NCI-H1436 treated with DMSO at 0.1 percent for 48 hours (cell line): Measurements from ENCODE around the gene ARAP1.

ENCODE experiments used
- DNase-seq: peaks from one replicate; lab custom pipeline; 2025; lab: John Stamatoyannopoulos, UW

Gene ARAP1

GRCh38 chr11:72724851-72725723, 27.1 kb downstream of the ARAP1 start:
- DNase-seq, result peak; percentile 51

DNA sequence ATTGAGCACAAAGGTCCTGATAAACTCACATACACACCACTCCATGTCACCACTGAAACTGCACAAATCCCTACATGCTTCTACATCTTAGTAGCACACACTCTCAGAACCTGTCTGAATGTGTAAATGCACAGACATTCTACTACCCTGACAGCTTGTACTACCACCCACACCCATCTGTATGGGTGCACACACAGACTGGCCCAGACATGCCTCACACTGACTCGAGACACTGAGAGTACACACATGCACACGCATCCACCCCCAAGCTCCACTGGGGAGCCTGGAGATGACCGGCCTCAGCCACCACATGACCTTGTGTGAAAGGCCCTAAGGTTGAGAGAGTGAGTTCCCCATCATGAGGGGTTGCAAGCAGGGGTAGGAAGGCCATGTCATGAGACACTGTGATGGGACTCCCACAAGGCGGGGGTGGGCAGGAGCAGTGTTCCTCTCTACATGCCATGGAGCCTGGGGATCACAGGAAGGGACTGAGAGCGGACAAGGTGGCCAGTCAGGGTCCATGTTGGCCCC, 28.1 kb downstream of the ARAP1 start:
- DNase-seq, result no peak

DNA sequence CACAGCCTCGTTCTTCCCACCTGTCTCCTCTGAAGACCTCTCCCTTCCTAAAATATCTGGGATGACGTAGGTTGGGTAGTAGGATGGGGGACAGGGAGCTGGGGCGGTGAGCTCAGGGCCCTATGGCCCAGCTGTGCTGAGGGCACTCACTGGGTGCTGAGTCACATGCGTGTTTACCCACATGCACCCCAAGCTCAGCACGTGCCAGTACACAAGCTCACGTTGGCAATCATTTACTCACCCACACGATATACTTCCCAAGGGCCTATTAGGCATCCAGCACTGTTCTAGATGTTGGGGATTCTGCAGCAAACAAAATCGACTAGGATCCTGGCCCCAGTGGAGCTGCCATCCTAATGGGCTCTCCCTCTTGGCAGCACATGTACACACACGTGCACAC, 28.7 kb downstream of the ARAP1 start:
- no peak for DNase-seq

GRCh38 chr11:72722050-72722748, 30.0 kb downstream of the ARAP1 start:
- peak; percentile 38 for DNase-seq

DNA sequence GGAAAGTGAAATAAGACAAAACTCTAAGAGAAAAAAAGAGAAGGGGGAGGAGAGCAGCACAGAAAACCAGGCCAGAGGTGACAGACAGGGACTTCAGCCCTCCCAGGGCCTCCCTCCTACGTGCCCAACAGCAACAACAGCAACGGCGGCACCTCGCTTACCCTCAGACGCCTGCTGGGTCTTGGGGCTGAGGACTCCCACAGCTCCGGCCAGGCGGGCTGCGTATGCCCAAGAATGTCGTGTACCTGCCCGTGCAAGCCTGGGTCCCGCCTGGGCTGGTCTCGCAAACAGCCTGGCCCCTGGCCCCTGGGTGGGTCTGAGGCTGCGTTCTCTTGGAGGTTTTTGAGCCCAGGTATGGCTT, 30.5 kb downstream of the ARAP1 start:
- DNase-seq, result no peak

DNA sequence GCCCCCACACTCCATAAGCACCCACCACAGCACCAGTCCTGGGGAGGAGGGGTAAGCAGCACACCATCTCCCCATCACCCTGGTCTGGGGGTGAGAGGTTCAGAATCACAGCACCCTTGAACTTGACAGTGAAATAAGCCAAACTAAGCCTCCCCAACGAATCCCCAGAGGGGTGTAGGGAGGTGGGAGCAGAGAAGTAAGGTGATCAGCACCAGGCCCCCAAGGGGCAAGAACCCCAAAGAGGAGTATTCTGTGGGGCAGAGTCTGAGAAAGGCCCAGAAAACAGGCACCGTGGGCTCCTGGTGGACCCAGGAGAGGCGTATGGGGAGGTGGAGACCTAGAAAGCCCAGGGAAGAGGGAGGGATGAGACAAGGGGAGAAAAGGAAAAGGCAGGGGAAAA, 30.9 kb downstream of the ARAP1 start:
- no peak for DNase-seq

- no peak for DNase-seq
Observed at GRCh38 chr11:72720784-72721183, 31.4 kb downstream of the ARAP1 start.

DNA sequence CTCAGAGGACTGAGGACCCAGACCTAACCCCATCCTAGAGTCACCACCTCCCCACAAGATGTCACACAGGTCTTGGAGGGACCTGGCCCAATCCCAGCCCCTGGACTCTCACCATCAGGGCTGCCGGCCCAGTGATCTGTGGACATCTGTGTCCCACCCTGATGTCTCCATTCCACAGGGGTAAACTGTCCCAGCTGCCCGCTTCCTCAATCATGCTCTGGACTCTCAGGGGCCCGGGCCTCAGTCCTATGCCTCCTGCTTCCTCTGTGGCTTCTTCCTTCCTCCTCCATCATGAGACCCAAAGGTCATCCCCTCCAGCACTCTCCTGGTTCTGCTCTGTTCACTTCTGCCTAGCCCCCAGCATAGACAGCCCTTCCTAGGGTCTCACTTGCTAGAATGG, 32.2 kb downstream of the ARAP1 start:
- DNase-seq, result no peak

GRCh38 chr11:72719551-72719950, 32.7 kb downstream of the ARAP1 start:
- no peak for DNase-seq

DNA sequence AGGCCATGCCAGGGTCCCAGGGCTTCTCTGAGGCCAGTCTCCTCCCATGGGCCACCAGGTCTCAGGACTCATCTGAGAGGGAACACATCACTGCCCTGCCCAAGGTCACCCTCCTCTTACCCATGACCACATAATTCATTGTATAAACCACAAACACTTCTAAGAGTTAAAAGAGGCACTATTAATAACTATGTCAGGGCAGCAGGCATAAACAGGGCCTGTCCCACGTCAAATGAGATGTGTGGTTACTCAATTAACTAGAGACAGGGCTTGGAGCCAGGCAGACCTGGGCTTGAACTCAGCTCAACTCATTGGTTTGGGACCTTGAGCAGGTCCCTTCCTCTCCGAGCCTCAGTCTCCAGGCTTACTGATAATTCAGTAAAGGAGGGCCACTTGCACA, 33.1 kb downstream of the ARAP1 start:
- DNase-seq, result no peak

- DNase-seq, result no peak
Observed at GRCh38 chr11:72718101-72718501, 34.1 kb downstream of the ARAP1 start.

GRCh38 chr11:72716788-72717435, 35.3 kb downstream of the ARAP1 start:
- no peak for DNase-seq

DNA sequence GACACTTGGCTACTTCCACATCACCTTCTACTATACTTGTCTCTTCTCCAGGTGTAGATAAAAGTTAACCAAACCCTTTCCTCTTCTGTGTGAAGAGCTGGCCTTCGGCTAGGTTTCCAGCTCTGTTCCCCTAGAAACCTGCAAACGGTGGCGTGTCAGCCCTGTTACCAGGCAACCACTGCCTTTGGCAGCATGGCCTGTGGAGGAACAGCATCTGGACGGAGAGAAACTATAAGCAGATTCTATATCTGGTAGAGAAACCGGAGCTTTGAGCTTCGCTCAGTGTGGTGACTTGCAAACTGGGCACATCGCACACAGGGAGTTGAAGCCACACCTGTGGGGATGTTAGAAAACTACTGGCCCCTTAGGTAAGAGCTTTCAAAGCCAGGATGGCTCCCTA, 35.9 kb downstream of the ARAP1 start:
- no peak for DNase-seq

DNA sequence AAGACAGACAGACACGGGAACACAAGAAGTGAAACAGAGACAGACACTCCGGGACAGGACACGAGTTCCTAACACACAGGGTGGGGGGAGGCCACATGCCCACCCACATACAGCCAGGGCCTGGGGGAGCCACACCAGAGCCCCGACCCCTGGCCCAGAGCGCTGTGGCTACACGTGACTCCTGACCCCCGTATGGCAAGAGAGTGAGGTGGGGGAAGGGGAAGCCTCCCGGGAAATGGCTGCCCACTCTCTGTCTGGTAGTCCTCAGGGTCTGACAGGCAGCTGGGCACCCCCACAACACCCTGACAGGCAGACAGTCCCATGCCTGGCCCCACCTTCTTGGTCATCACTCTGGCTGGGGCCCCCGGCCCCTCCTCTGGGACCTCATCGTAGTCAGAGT, 39.4 kb downstream of the ARAP1 start:
- DNase-seq, result no peak

GRCh38 chr11:72712168-72712751, 39.9 kb downstream of the ARAP1 start:
- no peak for DNase-seq

- DNase-seq, result no peak
Observed at GRCh38 chr11:72711141-72711540, 41.1 kb downstream of the ARAP1 start.

DNA sequence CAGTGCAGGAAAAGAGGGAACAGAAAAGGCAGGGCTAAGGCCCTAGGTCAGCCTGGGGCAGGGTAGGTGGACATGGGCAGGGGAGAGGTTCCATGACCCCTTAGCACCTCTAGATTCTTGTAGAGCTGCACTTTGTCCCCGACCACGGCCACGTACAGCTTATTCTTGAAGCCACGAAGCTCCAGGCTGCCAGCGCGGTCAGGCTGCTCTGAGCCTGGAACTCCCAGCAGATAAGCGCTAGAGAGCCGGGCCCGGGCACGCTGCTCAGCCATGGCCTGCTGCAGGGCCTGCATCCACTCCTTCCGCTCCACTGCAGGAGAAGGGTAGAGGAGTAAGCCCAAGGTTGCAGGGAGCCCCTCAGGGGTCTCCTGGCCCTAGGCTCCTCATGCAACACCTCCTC, 41.9 kb downstream of the ARAP1 start:
- DNase-seq, result no peak

GRCh38 chr11:72709478-72710238, 42.5 kb downstream of the ARAP1 start:
- no peak for DNase-seq

DNA sequence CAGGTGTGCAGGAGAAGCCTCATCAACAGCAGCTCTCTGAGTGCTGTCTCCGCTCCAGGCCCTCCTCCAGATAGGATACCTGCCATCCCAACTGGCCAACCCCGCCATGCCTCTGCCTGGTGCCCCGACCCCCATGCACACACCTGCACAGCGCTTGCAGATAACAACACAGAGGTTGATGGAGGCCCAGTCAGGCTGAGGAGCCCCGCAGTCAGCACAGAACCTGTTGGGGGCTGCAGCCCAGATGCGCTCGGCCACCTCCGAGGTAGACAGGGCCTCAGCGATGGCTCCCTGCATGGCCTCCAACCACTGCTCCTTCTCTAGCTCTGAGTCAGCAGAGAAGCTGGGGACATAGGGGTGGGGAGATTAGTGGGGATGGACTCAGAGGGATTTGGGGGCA, 45.2 kb downstream of the ARAP1 start:
- DNase-seq, result no peak

GRCh38 chr11:72706579-72706978, 45.6 kb downstream of the ARAP1 start:
- no peak for DNase-seq
